Limb (tissue), 2 donors: ENCODE data around the gene ARL2BP.

Source experiments
- DNase-seq, 2 donors: peaks; one replicate each; pipeline ENCODE4 v3.0.0-alpha.2; 2016; ENCODE audit errors: extremely low spot score in 2 of 2

The ARL2BP gene

DNA sequence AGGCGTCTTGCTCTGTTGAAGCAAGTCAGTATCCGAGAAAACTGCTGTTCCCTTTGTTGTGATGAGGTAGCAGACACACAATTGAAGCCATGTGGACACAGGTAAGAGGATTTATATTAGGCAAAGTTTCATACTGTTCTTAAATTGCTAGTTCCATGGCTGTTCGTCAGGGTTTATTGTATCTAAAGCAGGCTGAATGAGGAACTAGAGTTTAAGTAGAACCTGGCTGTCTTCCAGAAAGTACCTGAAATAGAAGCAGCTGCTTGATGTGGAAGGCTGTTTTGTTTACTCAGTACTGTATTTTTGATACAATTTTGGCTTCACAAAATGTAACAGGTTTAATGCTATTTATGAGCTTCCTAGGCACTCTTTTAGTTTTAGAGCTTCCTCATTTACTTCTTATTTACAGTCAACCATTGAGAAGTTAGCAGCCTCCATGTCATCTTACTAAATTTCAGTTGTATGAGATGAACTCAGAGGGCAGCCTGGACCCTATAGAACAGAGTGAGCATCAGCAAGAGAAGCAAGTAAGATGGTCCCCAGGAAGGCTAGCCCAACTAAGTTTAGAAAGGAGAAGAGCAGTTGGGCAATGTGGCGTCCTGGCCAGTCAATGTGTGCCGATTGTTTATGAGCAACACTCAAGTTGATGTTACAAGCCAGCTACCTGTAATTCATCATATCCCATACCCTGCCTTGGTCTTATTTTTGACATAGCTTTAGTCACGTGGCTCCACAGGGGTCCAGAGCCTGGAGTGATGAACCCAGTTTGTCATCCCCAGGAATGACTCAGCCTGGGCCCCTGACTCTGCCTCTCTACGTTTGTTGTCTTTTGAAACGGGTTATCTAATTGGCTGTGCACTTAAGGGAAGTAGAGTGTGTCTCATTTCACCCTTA is 9.7 kb upstream of the ARL2BP start:
- DNase-seq, result no peak

DNA sequence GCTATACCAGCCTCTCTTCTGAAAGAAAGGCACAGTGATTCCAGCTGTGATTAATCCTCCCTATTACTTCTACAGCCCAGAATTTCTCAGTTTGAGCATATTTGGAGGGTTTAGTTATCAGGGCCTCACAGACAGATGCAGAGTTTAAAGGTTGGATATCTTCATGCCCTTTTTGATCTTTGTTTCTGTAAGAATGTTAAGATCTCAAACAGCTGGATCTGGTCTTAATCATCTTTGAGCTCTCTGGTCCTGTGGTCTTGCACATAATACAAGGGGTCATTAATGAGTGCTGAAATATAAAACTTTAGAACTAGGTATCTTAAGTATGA is 9.1 kb upstream of the ARL2BP start:
- no peak for DNase-seq

DNA sequence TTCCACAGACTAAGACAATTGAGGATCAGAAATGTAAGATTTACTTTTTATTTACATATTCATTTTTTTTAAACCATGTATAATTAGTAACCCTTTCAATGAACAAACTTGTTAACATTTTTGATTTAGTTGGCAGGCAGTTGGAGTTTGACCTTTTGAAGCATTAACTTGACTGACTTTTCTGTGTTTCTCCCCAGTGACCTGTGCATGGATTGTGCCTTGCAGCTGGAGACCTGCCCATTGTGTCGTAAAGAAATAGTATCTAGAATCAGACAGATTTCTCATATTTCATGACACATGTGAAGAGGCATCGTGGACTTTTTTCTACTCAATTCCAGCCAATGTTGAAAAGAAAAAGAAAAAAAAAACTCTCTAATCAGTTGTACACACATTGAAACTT is 6.4 kb upstream of the ARL2BP start:
- no peak for DNase-seq

DNA sequence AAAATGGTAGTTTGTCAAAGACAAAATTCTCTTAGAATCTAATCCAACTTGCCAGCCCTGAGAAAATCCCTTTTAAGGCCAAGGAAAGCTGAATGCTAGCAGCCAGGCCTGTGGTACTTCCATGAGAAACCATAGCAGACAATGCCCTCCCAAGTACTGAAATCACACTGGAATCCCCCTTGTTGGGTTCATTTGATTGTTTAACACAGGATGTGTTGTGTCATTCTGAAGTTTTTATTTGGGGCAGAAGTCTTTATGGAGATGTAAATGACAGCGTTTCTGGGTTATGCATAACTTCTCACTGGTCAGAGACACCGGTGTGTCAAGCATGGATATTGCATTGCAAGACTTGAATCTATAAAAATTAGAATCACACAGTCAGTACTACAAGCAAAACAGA is 6.0 kb upstream of the ARL2BP start:
- no peak for DNase-seq

DNA sequence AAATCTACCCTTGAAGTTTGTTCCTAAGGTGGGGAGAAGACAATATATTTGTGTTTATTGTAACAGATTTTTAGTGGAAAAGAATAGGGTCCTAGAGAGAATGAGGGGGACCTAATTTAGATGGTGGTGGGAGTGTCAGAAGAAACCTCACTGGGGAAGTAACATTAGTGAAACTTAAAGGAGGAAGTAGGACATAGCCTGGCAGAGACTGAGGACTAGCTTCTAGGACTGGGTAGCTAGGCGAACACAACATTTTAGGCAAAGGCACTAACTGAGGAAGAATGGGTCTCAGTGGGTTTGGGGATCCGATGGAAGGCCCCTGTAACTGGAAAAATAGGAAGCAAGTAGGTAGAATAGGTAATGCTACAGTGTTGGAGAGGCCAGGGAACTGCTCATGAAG is 4.2 kb upstream of the ARL2BP start:
- no peak for DNase-seq

DNA sequence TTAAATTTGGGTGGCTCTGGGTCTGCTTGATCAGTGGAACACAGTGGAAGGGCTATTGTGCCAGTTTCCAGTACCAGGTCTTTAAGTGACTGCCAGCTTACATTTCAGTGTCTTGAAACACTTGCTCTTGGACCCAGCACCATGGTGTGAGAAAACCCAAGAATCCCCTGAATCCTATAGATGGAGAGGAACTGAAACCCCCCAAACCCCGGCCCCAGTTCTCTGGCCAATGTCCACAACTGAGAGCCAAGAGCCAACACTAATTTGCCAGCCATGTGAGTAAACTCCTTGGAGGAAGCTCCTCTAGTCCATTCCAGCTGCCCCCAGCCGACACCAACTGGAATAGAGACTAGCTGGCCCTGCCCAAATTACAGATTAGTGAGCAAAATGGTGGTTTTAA is 2.4 kb upstream of the ARL2BP start:
- DNase-seq, result no peak

DNA sequence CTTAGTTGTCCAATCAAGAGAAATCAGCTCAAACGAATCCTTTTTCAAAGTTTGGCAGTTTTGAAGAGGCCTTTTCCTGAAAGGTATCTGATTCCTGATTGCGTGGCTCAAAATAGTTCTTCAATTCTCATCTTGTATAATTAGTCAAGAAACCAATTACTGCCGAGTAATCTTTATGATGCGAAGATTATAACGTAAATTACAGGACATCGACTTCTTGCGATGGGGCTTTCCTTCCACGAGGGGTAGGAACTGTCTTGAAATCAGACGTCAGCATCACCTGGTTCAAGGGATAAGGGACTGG is 644 bp upstream of the ARL2BP start:
- no peak for DNase-seq

DNA sequence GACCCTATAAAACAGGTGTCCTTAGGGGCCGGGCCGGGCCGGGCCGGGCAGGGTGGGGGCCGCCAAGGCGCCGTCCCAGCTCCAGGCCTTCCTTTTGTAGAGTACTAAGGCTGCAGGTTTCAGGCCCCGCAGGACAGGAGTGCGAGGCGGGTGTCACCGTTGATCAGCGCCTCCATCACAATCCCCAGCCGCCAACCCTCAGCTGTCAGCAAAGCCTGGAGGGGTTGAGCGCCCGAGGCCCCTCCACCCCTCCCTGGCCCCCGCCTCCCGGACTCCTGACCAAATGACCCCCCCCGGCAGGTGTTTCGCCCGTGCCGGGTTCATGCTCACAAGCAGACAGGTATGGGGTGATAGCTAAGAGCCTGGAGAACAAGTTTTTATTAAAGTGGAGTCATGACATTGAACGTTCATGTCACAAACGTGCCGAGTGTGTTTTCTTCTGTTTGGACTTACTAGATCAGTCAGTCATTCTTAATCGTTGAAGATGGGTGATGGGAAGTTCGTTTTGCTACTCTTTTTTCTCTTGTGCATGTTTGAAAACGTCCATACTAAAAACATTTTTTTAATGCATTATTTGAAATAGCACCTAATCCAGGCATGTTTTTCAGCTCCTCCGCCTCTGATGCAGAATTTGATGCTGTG is 534 bp downstream of the ARL2BP start:
- DNase-seq, result no peak

DNA sequence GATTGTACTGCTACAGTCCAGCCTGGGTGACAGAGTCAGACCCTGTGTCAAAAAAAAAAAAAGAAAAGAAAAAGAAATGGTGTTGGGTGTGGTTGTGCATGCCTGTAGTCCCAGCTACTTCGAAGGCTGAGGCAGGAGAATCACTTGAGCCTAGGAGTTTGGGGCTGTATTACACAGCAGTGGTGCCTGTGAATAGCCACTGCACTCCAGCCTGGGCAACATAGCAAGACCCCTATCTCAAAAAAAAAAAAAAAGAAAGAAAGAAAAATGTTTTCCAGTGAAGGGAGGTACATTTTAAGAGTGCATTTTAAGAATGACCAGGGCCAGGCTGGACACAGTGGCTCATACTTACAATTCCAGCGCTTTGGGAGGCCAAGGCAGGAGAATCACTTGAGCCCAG is 6.3 kb downstream of the ARL2BP start:
- DNase-seq, result no peak

DNA sequence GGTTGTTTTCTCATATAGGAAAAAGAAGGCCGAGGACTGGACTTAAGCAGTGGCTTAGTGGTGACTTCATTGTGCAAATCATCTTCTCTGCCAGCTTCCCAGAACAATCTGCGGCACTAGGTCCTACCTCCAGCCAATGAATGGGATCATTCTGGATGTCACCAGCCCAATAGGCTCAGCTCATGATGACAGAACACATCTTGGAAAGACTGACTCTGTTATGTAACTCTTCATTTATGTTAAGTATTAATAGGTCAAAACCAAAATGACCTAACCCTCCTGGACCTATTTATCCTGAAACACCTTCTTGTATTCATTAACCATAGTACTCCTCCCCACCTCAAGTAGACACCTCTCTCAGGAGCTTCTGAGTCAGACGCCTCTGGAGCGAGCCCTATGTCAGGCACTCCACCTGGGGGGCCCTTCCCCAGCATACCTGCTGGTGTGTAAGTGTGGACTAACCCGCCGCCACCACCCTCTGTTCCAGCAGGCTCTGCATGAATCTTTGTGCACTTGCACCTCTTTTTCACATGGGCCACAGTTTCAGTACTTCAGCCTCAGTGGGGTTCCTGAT is 7.2 kb downstream of the ARL2BP start:
- DNase-seq, result no peak

DNA sequence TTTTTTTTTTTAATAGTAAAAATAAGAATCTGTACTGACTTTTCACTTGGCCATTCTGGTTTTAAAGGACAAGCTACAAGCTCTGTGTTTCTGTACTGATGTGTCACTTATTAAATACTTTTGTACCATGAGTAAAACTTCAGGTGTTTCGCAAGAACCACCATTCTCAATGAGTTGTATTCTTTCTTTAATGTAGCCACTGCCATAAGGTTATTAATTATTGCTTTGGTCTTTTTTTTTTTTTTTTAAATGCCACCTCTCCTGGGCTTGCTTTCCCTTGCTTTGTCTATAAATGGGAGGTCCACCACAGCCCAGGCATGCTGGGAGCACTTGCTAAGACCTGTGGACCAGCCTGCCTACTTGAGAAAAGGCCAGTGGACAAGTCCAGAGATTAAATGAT is 8.4 kb downstream of the ARL2BP start:
- no peak for DNase-seq

DNA sequence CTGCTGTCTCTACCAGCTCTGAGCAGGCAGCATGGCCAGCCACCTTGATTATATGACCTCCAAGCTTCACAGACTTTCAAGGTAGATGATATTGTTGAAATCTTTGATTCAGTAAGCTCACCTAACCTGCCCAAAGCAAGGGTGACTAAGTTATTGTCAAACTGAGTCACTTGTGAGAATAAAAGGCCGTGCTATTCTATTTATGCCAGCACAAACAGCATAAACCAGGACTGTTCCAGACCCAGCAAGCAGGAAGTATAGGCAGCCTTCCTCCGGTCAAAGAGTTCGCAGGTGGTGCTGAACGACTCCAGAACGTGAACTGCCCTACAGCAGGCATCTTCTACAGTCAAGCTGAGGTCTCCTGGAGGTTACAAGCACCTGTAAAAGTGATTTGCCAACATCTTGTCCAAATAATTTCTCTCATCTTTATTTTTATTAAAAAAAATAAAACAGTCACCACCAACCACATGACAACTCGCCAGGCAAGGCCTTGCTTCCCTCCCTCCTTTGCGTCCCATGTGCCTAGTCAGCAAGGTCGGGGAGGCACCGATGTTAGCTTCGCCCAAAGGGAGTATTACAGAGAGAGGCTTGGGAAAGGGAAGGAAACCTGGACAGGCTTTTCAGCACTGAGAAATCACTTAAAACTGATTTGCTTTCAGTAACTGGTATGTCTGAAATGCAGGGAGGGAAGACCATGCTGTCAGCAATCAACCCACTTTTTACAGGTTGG is 10.8 kb downstream of the ARL2BP start:
- no peak for DNase-seq

DNA sequence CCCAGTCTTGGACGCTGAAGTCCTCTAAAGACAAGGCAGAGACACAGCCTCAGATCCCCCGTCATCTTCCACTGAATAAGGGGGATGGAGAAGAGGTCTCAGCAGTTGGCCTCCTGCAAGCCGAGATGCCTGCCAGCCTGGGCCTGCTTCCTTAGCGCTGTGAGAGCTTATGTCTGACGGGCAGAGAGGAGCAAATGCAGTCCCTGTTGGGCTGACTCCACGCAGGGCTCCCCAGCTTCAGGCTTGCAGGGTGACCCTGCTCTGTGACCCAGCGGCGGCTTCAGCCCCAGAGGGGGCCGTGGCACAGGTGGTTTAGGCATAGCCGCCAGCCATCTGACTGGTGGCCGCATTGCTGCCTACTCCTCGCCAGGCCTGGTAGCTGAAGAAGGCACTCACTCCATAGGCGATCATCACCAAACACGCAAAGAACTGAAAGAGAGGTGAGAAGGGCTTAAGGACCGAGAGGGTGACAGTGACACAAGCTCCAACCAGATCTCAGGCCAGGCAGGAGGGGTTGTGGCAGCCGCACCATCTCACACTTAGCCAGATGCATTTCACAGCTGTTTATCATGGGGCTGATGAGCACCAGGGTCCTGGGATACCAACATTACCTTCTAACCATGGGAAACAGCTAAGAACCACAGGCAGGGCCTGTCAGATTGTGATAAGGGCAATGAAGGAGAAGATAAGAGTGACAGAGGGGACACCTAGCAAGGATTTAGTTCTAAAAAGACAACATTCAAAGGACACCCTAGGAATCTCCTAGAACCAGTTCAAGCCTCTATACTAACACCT is 11.7 kb downstream of the ARL2BP start:
- DNase-seq, result no peak

DNA sequence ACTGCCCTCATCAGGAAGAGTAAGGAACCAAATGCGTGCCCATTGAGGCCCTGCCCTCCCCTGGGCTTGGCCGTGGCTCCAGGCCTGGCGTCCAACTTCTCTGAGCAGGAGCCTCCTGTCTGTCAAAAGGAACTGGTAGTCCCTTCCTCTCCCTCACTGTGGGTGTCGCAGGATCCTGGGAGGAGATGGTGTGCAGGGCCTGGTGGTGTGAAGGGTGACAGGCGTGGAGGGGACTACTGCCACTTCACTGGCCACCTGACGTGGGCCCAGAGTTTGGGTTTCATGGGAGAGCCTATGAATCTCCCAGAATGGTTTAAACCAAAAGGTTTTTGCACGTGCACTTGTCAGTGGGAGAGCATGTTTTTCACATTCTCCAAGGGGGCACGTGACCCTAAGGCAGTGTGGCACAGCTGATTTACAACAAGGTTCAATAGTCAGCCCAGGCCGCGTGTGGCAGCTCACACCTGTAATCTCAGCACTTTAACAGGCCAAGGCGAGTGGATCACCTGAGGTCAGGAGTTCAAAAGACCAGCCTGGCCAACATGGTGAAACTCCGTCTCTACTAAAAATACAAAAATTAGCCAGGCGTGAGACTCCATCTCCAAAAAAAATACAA is 12.5 kb downstream of the ARL2BP start:
- DNase-seq, result no peak

DNA sequence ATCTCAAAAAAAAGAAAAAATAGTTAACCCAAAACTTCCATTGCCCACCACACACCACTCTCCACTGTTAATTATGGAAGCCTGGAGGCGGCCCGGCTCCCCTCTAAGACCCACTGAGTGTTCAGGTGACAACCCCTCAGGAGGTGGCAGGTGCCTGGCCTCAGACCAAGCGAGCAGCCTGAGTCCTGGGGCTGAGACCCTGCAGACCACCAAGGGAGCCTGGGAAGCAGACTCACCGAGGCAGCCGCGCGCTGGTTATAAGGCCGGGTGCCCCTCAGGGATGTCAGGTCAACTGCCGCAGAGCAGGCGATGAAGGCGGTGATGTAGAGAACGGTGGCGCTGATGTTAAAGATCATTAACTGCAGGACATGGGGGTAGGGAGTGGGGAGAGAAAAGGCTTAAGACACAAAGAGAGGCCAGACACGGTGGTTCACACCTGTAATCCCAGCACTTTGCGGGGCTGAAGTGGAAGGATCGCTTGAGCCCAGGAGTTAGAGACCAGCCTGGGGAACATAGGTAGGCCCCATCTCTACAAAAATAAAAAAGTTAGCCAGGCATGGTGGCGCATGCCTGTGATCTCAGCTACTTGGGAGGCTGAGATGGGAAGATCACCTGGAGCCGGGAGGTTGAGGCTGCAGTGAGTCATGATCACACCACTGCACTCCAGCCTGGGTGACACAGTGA is 13.3 kb downstream of the ARL2BP start:
- no peak for DNase-seq

DNA sequence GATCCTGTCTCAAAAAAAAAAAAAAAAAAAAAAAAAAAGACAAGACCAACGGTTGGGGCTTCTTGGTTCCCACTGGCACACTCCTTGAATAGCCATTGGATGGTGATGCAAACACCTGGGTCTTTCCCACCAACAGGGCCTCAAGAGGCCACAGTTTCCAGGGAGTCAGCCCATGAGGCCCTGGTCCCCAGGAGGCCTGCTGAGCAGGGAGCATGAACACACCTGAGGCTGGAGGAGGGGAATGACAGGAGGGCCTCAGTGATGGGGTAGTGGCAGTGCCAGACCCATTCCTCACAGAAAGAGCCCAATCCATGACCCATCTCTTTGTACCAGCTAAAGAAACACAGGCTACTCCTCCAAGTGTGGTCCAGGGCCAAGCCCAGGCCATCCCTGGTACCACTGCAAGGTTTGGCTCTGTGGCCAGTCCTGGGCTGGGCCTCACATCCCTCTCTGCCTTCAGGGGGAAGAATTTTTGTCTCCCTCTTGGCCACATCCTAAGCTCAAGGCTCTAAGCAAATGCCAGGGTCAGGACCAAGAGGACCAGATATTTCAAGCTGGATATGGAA is 13.9 kb downstream of the ARL2BP start:
- DNase-seq, result no peak

DNA sequence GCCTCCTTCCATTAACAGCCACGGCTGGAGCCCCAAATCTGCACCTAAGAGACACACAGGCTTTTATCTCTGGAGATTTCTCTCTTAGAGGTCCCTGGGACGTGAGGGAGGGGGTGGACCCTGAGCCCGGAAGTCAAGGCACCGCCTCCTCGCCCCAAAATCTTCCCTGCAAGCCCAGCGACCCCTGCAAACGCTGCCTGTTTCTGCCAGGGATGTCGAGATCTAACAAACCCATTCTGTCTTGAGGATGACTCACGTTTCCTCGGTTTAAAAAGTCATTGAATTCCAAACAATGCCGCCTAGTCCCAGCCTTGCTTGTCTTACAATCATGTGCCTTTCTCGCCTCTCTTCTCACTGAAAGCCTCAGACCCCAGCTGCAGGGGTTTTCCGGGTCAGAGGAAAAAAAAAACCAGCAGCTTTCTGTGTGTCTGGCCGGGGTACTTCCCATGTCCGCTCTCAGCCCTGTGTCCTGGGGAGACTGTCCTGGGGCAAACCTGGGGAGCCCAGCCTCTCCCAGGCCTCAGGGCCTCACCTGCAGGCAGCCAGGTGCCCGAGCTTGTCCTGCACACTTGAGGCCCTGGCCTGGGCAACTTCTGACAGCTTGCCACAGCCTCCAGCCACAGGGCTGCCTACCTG is 15.4 kb downstream of the ARL2BP start:
- no peak for DNase-seq

DNA sequence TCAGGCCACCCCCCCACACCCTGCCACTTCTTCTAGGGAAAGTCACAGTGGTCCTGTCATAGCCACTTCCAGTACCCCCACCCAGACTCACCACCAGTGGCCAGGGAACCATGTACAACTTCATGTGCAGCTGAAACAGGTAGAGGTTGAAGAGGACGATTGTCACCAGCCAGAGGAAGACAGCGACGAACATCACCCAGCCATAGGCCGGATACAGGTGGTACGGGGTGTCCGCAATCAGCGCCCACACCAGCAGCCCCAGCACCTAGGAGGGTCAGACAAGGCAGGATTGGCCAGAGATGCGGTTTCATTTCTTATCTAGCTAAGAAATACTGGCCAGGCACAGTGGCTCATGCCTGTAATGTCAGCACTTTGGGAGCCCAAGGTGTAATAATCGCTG is 16.7 kb downstream of the ARL2BP start:
- DNase-seq, result no peak

DNA sequence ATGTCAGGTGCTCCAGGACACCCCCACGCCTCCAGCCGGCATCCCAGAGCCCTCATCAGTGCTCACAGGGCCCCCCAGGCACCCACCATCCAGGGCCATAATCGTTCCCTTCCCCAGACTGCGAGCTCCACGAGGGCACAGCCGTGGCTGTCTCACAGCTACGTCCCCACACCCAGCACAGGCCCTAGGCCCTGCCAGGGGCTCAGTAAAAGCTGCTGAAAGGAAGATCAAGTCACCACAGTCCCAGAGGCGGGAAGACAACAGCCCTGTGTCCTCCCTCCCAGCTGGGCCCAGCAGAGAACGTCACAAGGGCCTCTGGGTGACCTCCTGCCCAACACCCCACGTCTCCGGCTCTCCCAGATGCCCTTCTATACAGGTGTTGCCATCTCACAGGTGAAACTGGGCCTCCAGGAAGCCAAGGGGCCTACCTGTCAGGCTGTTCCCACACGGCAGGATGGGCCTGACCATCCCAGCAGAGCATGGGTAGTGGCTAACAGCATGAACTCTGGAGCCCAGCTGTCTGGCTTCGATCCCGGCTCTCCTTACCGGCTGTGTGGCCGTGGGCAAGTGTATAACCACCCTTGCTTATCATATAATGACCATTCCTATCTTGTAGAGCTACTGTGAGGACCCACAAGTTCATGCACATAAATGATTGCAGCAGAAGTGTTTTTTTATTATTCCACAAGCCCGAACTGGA is 17.9 kb downstream of the ARL2BP start:
- DNase-seq, result no peak
